ENCODE data around the gene SYMPK. TPM values are rescaled to one million over a fixed set of nuclear protein-coding genes. Genes with fewer than 3 reads are reported as not detected.

Gene SYMPK
- total RNA-seq, 1 donor from 2014 or later, result 115 TPM

DNA sequence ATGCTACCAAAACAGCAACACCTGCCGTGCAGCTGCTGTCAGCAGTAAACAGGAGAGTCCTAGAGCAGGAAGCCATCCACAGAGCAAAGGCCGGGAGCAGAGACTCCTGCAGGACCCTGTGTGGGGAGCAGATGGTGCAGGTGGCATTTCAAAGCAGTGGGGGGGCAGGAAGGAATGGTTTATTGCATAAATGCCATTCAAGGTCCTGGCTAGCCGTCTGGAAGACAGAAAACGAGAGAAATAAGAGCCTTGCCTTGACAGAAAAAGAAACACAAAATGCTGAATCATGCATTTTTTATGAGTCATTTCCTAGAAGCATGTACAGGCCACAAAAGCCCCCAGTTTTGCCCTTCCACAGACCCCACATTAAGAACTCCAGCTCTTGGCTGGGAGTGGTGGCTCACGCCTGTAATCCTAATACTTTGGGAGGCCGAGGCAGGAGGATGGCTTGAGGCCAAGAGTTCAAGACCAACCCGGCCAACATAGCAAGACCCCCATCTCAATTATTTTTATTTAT lies 53.2 kb downstream of the SYMPK start:
- H3K27ac Mint-ChIP-seq (ENCODE audit: unreplicated experiment), result peak overlapping the region; percentile 83
- H3K4me3 Mint-ChIP-seq, result no peak overlapping the region
- H3K36me3 Mint-ChIP-seq (ENCODE audit: low read depth), result no peaks in the 10 kb centered on the region
- H3K4me1 Mint-ChIP-seq, result peaks cover 5% of the 10 kb centered on the region
- TF ChIP-seq, protein P1, sequence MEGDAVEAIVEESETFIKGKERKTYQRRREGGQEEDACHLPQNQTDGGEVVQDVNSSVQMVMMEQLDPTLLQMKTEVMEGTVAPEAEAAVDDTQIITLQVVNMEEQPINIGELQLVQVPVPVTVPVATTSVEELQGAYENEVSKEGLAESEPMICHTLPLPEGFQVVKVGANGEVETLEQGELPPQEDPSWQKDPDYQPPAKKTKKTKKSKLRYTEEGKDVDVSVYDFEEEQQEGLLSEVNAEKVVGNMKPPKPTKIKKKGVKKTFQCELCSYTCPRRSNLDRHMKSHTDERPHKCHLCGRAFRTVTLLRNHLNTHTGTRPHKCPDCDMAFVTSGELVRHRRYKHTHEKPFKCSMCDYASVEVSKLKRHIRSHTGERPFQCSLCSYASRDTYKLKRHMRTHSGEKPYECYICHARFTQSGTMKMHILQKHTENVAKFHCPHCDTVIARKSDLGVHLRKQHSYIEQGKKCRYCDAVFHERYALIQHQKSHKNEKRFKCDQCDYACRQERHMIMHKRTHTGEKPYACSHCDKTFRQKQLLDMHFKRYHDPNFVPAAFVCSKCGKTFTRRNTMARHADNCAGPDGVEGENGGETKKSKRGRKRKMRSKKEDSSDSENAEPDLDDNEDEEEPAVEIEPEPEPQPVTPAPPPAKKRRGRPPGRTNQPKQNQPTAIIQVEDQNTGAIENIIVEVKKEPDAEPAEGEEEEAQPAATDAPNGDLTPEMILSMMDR (conservative IDR thresholded peaks at IDR 0.05), result no peak
- no peaks in the 10 kb centered on the region for H3K27me3 Mint-ChIP-seq (ENCODE audit: low read depth)
- H3K9me3 Mint-ChIP-seq, result no peaks in the 10 kb centered on the region
- no peak for DNase-seq (ENCODE audit: low read depth, low spot score)

DNA sequence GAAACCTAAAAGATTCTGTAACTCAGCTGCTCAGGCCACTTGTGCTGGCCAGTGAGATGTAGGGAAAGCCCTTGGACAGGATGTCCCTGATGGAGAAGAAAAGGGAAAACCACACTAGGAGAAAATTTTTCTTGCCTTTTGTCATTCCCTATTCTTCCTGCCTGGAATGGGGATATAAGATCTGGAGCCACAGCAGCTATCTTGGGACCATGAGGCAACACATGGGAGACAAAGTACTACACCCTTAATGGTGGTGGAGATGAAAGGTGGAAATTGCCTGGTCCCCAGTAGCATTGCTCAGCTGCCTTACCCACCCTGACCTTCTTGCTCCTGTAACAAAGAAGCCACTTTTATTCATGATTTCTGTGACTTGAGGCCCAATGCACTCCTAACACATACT lies 57.2 kb downstream of the SYMPK start:
- peaks cover 5% of the 10 kb centered on the region for H3K4me1 Mint-ChIP-seq
- no peaks in the 10 kb centered on the region for H3K36me3 Mint-ChIP-seq (ENCODE audit: low read depth)
- H3K9me3 Mint-ChIP-seq, result no peaks in the 10 kb centered on the region
- H3K4me3 Mint-ChIP-seq, result no peak overlapping the region
- H3K27ac Mint-ChIP-seq (ENCODE audit: unreplicated experiment), result no peak overlapping the region
- H3K27me3 Mint-ChIP-seq (ENCODE audit: low read depth), result no peaks in the 10 kb centered on the region
- DNase-seq (ENCODE audit: low read depth, low spot score), result no peak
- TF ChIP-seq, protein P1 (conservative IDR thresholded peaks at IDR 0.05), result no peak

DNA sequence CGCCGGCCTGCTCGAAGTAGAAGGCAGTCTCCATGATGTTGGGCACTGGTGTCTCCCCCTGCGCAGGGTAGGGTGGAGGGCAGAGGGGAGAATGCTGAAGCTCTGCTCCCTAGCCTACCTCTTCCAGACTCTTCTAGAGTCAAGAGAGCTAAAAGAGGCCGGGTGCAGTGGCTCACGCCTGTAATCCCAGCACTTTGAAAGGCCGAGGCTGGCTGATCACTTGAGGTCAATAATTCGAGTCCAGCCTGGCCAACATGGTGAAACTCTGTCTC lies 58.1 kb downstream of the SYMPK start:
- Mint-ChIP-seq H3K27ac (ENCODE audit: unreplicated experiment) (no peak overlapping the region), H3K27me3 (ENCODE audit: low read depth) (no peaks in the 10 kb centered on the region), H3K9me3 (no peaks in the 10 kb centered on the region), H3K4me3 (no peak overlapping the region), H3K36me3 (ENCODE audit: low read depth) (no peaks in the 10 kb centered on the region), H3K4me1 (peaks cover 5% of the 10 kb centered on the region)
- TF ChIP-seq, protein P1 (conservative IDR thresholded peaks at IDR 0.05), result no peak
- DNase-seq (ENCODE audit: low read depth, low spot score), result no peak

DNA sequence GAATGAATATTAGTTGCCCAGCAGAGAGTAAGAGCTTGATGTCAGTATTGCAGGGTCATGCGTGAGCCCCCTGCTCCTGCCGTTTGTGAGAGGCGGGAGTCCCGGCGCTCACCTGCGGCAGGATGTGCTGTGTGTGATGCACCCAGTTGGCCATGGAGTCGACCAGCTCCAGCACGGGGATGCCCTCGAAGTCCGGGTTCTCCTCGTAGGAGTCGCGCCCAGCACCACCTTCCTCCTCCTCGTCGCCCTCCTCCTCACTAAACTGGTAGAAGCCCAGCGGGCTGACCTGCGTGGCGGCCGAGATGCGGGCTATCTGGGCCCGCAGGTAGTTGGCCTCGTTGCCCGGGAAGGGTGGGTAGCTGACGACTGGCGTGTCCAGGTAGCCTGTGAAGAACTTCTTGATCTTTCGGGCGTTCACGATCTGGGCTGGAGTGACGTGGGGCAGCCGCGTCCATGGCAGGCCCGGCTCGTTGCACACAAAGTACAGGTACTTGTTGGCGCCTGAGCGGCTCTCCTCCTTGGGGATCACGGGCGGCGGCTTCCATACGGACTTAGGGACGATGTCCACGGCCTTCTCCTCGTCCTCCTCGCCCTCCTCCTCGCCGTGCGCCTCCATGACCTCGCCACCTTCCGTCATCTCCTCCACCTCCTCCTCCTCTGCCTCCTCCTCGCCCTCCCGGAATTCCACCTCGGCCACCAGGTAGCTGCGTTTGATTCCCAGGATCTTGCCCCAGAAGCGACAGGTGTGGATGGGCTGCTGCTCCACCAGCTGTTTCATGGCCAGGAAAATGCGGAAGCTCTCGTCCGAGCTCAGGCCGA lies 58.6 kb downstream of the SYMPK start:
- Mint-ChIP-seq H3K27me3 (ENCODE audit: low read depth) (no peaks in the 10 kb centered on the region), H3K27ac (ENCODE audit: unreplicated experiment) (no peak overlapping the region), H3K36me3 (ENCODE audit: low read depth) (no peaks in the 10 kb centered on the region), H3K4me1 (peaks cover under 1% of the 10 kb centered on the region), H3K4me3 (no peak overlapping the region), H3K9me3 (no peaks in the 10 kb centered on the region)
- TF ChIP-seq, protein P1 (conservative IDR thresholded peaks at IDR 0.05), result no peak
- DNase-seq (ENCODE audit: low read depth, low spot score), result no peak

DNA sequence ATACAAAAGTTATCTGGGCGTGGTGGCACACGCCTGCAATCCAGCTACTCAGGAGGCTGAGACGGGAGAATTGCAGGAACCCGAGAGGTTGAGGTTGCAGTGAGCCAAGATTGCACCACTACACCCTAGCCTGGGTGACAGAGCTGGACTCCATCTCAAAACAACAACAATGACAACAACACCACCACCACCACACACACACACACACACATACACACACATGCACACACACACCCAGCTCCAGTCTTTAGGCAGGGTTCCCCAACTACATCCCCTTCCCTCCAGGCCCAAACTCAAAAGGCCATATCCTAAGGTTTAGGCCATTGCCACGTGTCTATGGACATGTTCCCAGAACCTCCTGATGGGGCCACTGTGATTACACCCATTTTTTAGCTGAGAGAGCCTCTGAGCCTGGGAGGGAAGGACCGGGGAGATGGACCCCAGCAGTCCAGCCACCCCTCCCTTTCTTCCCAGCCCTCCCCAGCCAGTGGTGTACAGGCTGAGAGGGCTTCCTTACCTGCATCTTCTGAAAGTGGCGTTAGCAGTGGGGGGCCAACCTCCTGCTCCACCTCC lies 61.3 kb downstream of the SYMPK start:
- H3K4me1 Mint-ChIP-seq, result peaks cover 6% of the 10 kb centered on the region
- no peaks in the 10 kb centered on the region for H3K9me3 Mint-ChIP-seq
- H3K4me3 Mint-ChIP-seq, result no peak overlapping the region

More for the DNA sequence above, 61.3 kb downstream of the SYMPK start:
- TF ChIP-seq, protein P1 (conservative IDR thresholded peaks at IDR 0.05), result no peak
- no peaks in the 10 kb centered on the region for H3K36me3 Mint-ChIP-seq (ENCODE audit: low read depth)
- H3K27ac Mint-ChIP-seq (ENCODE audit: unreplicated experiment), result peak overlapping the region; percentile 94
- H3K27me3 Mint-ChIP-seq (ENCODE audit: low read depth), result no peaks in the 10 kb centered on the region
- no peak for DNase-seq (ENCODE audit: low read depth, low spot score)
